ENCODE data around the gene CYP2E1.
"Not testable (repeated sequence)": the region's sequence is repeated elsewhere in the genome, so short reads cannot be mapped to it uniquely, and the experiment has no call there.

CYP2E1 gene

DNA sequence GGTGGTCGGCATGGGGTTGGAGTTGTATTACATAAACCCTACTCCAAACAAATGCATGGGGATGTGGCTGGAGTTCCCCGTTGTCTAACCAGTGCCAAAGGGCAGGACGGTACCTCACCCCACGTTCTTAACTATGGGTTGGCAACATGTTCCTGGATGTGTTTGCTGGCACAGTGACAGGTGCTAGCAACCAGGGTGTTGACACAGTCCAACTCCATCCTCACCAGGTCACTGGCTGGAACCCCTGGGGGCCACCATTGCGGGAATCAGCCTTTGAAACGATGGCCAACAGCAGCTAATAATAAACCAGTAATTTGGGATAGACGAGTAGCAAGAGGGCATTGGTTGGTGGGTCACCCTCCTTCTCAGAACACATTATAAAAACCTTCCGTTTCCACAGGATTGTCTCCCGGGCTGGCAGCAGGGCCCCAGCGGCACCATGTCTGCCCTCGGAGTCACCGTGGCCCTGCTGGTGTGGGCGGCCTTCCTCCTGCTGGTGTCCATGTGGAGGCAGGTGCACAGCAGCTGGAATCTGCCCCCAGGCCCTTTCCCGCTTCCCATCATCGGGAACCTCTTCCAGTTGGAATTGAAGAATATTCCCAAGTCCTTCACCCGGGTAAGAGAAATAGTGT is at the start of gene CYP2E1:
Gene CYP2E1, plus strand, starts transcription at position 407 of the 632 bp plus-strand sequence. Its CDS starts 33 bp downstream, at position 440.
- DNase-seq = no peak

DNA sequence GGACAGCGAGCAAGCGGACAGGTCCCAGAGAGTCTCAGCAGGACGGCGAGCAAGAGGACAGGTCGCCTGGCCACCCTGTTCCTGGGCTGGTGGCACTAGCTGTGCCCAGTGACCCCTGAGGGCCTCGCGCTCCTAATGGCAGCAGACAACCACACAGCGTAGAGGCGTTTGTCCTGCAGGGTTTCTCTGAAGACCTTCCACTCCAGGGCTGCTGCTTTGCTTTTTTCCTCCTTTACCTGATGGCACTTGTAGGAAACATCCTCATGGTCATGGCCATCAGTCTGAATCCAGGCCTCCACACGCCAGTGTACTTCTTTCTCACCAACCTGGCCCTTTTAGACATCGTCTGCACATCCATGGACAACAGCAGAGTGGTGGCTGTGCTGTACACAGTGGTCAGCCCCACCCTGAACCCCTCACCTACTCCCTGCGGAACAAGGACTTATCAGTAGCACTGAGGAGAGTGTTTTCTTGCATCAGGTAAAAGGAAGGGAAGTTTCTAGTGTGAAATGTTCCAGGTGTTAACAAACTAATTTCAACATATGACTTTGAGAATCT is 46.0 kb upstream of the CYP2E1 start:
- no peak for DNase-seq

DNA sequence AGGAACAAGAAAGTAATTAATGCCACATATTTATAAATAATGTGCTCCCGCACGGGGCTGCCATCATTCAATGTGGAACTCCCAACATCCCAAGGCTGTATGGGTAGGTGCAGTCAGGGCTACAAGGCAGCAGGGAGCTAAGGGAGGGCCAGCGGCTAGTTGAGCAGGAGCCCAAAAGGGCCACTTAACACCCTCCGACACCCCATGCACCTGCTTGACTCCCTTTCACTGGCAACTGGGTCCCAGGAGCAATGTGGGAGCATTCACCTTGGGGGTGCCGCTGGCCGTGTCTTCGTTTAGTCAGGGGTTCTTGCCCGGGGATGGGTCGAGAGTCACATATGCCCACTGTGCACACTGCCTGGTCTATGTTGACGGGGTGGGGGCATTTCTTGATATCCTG is 45.5 kb upstream of the CYP2E1 start:
- no peak for DNase-seq

DNA sequence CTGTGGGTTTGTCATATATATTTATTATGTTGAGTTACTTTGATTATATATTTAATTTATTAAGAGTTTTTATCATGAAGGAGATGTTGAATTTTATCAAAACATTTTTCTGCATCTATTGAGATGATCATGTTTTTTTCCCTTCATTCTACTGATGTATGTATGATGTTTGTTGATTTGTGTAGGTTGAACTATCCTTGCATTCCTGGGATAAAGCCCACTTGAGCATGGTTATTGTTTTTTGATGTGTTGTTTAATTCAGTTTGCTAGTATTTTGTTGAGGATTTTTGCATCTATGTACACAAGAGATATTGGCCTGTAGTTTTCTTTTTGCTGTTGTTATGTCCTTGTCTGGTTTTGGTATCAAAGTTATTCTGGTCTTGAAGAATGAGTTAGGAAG is 42.3 kb upstream of the CYP2E1 start:
- DNase-seq = no peak

DNA sequence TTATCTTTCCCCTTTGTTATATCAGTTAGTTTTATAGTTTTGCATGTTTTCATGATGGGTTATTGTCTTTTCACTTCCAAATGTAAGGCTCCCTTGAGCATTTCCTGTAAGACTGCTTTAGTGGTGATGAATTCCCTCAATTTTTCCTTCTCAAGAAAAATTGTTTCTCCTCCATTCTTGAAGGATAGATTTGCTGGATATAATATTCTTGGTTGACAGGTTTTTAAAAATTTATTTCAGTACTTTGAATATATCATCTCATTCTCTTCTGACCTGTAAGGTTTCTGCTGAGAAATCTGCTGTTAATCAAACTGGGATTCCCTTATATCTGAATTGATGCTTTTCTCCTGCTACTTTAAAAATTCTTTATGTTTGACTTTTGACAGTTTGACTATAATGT is 40.1 kb upstream of the CYP2E1 start:
- DNase-seq = no peak

DNA sequence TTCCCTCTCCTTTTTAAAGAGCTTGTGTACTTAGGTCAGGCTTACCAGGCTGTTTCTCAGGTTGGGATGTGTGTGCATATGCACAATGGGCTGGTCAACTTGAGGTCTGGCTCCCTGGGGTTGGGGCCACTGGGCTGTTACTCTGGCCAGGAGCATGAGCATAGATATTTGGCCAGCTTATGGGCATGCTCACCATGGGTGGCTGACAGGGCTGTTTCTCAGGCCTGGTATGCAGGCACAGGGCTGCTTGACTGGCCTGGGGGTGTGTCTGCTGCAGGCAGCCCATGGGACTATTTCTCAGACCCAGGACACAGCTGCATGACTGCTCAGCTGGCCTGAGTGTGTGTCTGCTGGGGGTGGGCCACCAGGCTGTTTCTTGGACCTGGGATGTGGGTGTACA is 38.8 kb upstream of the CYP2E1 start:
- no peak for DNase-seq

DNA sequence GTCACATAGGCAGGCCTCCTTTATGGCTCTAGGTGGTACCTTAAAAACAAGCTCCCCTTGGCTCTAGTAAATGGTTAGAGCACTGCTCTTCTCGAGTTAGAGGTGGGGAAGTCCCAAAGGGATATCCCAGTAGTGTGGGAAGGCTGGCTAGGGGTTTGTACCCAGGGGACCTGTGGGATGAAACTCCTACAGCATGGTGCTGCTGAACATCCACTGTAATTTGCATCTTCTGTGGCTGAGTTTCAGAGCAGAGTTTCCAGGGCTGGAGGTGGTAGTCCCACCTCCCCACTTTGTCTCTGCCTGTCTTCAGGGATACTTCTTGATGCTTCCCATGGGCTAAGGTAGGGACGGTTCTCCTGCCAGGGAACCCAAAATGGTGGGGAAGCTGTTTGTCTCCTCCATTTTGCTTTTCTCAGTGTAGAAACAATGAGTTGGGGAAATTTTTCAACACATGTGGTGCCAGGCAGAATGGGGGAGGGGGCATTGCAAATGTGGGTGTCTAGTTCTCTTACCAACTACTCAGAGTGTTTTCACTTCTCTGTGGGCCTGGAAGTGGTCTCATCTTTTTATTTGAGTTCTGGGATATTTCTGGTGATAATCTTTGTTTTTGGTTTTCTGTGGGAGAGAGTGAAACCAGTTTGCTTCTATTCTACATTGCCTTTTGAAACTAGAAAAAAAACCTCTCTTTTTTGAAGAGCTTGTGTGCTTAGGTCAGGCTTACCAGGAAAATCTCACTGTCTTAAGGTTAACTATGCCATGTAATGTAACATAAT is 37.2 kb upstream of the CYP2E1 start:
- no peak for DNase-seq

DNA sequence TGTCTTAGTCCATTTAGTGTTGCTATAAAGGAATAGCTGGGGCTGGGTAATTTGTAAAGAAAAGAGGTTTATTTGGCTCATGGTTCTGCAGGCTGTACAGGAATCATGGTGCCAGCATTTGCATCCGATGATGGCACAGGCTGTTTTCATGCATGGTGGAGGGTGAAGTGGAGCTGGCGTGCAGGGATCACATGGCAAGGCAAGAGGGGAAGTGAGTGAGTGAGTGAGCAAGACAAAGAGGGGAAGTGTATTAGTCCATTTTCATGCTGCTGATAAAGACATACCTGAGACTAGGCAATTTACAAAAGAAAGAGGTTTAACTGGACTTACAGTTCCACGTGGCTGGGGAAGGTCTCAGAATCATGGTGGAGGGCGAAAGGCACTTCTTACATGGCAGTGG is 33.6 kb upstream of the CYP2E1 start:
- not testable (repeated sequence) for DNase-seq

DNA sequence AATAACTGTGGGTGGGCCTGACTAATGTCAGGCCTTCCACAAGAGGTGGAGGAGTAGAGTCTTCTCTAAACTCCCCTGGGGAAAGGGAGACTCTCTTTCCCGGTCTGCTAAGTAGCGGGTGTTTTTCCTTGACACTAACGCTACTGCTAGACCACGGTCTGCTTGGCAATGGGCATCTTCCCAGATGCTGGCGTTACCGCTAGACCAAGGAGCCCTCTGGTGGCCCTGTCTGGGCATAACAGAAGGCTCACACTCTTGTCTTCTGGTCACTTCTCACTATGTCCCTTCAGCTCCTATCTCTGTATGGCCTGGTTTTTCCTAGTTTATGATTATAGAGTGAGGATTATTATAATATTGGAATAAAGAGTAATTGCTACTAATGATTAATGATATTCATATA is 29.8 kb upstream of the CYP2E1 start:
- DNase-seq = not testable (repeated sequence)

DNA sequence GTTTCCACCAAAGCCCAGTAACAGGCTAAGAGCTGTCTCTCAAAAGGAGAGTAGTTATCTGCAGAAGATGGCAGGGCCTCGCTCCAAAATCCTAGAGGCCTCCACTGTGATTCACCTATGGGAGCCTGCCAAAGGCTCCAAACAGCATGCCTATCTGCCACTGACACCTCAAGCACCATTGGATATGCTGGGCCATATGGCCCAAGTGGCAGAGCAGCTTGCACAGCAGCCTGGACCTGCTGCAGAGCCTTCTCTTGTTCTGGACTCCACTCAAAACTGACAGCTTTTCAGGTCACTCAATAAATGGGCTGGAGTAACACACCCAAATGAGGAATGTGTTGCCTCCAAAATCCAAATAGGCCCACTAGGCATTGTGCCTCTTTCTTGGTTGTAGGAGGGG is 28.0 kb upstream of the CYP2E1 start:
- DNase-seq = not testable (repeated sequence)

DNA sequence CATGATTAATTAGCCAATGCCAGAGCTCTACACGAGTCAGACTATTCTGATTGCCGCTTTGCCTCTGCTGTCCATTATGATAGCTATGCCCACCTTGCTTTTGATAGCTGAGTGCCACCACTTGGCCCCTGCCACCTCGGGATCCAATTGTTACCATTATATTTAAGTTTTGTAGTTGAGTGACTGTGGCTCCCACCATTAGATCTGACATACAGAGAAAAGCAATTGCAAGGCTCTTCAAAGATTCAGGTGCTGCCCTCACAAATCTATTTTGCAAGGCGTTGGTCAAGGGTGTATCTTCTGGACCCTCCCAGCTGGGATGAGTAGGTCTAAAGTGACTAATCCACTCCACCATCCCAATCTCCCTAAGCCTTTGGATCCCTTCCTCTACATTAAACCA is 26.3 kb upstream of the CYP2E1 start:
- DNase-seq = not testable (repeated sequence)

DNA sequence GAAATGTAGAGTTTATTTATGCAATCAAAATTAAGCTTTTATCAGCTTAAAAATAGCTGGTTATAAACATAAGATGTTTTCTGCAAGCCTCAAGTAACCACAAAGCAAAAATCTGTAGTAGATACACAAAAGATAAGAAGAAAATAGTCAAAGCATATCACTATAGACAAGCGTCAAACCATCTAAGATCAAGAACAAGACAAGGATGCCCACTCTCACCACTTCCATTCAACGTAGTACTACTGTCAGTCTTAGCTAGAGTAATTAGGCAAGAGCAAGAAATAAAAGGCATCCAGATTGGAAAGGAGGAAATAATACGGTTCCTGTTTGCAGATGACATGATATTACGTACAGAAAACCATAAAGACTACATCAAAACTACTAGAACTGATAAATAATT is 17.5 kb upstream of the CYP2E1 start:
- DNase-seq = no peak

DNA sequence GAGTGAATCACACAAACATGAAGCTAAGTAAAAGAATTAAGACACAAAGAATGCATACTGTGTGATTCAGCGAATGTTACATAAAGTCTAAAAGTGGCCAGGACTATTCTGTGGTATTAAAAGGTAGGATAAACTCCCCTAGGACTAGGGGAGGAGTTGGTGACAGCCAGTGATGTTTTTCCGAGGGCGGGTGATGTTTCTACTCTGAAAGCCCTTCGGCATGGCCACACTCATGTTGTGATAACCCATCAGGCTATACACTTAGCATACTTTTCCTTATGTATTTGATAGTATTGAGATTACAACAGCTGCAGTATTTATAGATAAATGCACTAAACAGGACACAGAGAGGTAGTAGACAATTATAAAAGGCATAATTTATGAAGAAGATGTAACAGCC is 15.8 kb upstream of the CYP2E1 start:
- no peak for DNase-seq

DNA sequence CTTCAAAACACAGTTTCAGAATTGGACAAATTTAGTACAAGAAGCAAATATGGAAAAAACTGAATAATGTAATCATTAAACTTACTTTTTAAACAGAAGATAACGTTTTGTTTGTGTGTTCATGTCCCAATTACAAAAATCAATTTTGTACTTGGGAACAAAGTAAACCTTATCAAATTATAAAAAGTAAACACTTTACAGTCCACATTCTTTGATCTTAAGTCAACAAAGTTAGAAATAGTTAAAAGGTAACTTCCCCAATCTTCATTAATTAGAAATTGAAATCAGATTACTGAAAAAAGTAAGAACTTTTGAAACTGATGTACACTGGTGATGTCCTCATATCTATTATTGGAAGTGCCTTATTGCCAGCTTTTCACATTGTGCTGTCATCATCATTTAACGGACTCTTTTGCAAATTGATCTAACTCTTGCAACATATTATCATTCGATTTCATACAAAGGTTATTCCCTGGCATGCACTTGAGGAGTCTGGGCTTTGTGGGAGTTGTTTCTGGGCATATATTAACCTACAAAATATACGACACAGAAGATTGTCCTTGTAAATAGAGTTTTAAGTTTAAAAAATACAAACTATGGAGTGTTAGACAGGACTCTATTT is 15.1 kb upstream of the CYP2E1 start:
- no peak for DNase-seq

DNA sequence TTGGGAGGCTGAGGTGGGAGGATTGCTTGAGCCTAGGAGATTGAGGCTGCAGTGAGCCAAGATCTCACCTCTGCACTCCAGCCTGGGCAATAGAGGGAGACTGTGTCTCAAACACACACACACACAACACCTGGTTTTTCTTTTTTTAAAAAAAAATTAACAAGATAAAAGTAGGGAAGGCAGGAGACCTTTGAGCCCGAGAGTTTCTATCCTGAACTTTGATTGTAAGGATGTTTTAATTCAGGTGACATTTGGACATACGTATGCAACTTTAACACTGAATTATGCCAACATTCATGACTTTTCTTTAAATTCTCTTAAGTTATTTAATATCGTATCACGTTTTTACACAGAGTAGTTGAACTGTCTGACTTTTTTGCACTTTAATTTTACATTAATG is 11.7 kb upstream of the CYP2E1 start:
- no peak for DNase-seq

DNA sequence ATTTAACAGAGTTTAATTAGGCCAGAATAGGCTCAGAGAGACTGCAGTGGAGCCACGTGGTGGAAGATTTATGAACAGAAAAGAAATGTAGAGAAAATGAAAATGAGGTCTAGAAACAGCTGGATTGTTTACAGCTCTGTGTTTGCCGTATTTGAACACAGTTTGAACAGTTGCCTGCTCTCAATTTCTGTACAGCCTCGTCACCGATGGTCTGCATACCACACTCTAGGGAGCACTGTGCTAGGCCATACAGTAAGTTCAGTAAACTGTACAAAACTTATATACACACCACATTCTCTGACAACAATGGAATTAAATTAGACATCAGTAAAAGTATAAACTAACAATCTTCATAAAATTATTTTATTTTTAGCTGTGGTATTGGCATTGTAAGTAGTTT is 11.1 kb upstream of the CYP2E1 start:
- no peak for DNase-seq

DNA sequence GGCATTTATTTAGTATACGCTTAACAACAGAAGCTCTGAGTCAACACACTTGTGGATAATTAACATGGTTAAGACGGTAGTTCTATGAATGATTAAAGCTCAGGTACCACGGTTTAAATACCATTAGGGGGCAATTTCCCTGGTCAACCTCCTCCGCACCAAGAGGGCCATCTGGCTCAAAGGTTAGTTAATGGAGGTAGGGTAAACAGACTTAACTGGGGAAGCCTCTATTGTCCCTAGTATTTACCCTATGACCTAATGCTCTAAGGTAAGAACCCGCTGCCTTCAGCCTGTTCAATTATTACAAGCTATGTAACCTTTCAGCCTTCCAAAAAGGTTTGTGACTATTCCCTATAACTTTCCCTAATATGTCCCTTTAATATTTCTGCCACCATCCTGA is 8.6 kb upstream of the CYP2E1 start:
- DNase-seq = not testable (repeated sequence)

DNA sequence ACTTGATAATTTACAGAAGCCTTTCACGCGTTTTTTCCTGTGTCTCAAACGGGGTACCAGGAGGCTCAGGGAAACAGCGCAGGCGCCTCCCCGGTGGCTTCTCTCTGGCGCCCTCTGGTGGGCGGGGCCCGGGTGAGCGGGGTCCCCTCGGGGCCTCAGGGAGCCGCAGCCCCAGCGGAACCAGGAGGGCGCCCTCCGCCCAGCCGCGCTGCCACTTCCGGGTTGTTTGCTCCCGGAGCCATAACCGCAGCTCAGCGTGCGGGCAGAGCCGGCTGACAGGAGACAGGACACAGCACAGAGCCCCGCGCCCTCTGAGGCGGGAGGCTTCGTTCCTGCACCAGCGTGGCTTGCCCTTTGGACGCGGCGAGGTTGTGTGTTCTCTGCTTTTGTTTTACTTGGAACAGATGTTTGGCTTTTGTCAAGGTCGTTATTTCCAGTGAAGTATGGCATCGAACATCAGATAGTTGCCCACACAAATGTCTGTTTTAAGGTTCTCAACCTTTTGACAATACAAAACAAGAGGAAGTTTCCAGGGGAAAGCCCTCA is 6.9 kb upstream of the CYP2E1 start:
- peak; percentile 53 to 87 for DNase-seq

DNA sequence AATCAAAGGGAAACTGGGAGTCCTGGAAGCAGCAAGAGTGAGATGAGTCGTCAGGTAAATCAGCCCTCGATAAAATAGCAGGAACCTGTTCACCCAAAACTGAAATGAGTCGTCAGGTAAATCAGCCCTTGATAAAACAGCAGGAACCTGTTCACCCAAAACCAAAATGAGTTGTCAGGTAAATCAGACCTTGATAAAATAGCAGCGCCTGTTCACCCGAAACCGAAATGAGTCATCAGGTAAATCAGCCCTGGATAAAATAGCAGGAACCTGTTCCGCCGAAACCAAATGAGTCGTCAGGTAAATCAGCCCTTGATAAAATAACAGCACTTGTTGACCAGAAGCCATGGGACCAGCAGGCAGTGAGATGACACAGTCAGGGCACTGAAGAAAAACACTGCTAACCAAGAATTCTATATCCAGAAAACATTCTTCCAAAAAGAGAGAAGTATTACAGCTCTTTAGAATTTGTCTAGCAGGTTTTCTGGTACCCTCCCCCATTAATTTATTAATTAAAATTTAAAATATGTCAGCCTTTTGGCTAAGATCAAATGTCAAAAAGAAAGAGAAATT is 3.4 kb upstream of the CYP2E1 start:
- DNase-seq = no peak

DNA sequence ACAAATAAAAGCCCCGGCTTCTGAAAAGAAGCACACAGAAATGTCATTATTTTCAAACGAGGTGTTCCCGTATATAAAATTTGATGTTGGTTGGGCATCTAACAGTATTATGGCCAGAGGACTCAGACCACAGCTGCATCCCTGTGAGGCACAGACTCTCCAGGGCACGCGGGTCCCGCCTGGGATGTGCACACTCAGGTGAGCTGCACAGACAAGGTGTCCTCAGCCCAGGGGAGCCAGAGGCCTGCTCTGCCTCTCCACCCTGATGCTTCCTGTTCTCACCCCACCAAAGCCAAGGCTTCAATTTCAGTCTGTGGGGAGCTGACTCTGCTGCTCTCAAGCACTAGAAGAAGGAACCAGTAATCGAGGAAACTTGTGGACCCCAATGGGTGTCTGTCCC is 1.7 kb upstream of the CYP2E1 start:
- DNase-seq = no peak

DNA sequence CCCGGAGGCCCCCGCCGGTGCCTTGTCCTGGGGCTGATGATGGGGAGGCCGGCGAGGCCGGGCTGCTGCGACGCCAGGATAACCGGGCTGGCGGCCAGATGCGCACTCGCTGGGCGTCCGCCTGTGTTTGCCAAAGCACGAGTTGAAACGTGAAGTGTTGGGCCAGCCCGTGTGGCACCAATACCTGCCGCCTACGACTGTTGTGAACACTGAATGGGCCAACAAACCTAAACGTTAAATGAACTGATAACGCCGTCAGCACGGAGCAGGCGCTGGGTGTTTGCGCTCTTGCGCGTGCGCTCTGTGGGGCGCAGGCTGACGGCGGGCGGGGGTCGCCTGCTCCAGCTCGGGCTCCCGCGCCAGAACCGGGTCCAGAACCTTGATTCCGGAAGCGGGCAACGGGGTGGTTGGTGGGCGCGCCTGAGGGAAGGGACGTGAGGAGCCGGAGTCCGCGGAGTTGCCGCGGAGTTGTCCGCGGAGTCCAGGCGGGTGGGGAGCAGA is 658 bp downstream of the CYP2E1 start:
- DNase-seq = no peak

DNA sequence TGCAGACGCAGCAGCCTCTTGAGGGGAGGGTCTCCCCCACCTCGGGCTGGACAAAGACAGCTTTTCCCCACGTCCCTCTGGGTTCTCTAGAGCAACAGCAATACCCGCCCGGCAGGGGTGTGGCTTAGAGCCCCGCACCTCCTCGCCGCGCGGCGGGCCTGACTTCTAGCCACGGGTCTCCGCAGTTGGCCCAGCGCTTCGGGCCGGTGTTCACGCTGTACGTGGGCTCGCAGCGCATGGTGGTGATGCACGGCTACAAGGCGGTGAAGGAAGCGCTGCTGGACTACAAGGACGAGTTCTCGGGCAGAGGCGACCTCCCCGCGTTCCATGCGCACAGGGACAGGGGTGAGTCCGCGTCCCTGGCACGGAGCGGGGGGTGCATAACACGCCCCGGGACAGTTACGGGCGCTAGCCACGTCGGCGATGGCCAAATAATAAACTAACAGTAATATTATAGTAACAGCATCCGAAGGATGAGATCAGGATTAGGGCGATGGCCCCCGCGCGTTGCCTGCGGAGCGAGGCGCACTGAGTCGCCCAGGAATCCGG is 1.2 kb downstream of the CYP2E1 start:
- DNase-seq = no peak

Data from inflammatory macrophage treated with lipopolysaccharide for 1 hour (primary cell).